GM12878 (cell line): ENCODE measurements around the gene UTP20. TPM values are rescaled to one million over a fixed set of nuclear protein-coding genes. Genes with fewer than 3 reads are reported as not detected.

Source experiments
- CBFB ChIP-seq: IDR thresholded peaks from 2 replicates; pipeline ENCODE4 v1.6.1; 2016; ENCODE audit warnings: antibody characterized with exemption, low read depth
- EP300 ChIP-seq, 2 experiments: fragments of 150-350 bp in 1 of 2; IDR thresholded peaks; 2 replicates each; pipeline ENCODE4 v1.6.1; 2011 to 2012; ENCODE audit warnings: low read depth in 2 of 2, low read length in 2 of 2, borderline replicate concordance in 1 of 2, improper control_type of control experiment in 1 of 2, inconsistent platforms in 1 of 2; ENCODE audit not compliant: control insufficient read depth in 1 of 2
- HDAC6 ChIP-seq: fragments of 200-600 bp; sonication (generic); IDR thresholded peaks from one replicate; pipeline ENCODE4 v1.8.0; 2017; ENCODE audit warnings: antibody characterized with exemption; ENCODE audit not compliant: unreplicated experiment
- IKZF2 ChIP-seq, 2 experiments: fragments of 450-650 bp; IDR thresholded peaks; 2 replicates each; pipeline ENCODE4 v1.6.1; 2017; ENCODE audit warnings: mild to moderate bottlenecking in 2 of 2, moderate library complexity in 2 of 2
- MEF2A ChIP-seq: IDR thresholded peaks from 2 replicates; pipeline ENCODE4 v1.6.1; 2011; ENCODE audit warnings: low read depth, mild to moderate bottlenecking, low read length, moderate library complexity; ENCODE audit not compliant: insufficient read depth
- MTA2 ChIP-seq: fragments of 450-650 bp; IDR thresholded peaks from 2 replicates; pipeline ENCODE4 v1.6.1; 2016; ENCODE audit warnings: low read depth, mild to moderate bottlenecking, moderate library complexity
- MXI1 ChIP-seq: fragments of 150-350 bp; IDR thresholded peaks from 2 replicates; pipeline ENCODE4 v1.6.1; 2011; ENCODE audit warnings: low read depth, mild to moderate bottlenecking, inconsistent platforms, low read length, improper control_type of control experiment
- MYC ChIP-seq: IDR thresholded peaks from 2 replicates; pipeline ENCODE4 v1.6.1; 2011; ENCODE audit warnings: mild to moderate bottlenecking, low read length, moderate library complexity, inconsistent platforms; ENCODE audit not compliant: insufficient read depth, insufficient replicate concordance, insufficient read length, severe bottlenecking
- NFYB ChIP-seq: IDR thresholded peaks from 2 replicates; pipeline ENCODE4 v1.6.1; 2011; ENCODE audit warnings: low read depth, mild to moderate bottlenecking, low read length, improper control_type of control experiment, moderate library complexity; ENCODE audit not compliant: insufficient read depth
- NR2C1 ChIP-seq: fragments of 450-650 bp; IDR thresholded peaks from 2 replicates; pipeline ENCODE4 v1.6.1; 2017; ENCODE audit warnings: antibody characterized with exemption, mild to moderate bottlenecking, moderate library complexity
- NR2C2 ChIP-seq: IDR thresholded peaks from 2 replicates; pipeline ENCODE4 v1.6.1; 2011; ENCODE audit warnings: borderline replicate concordance, low read depth; ENCODE audit not compliant: control insufficient read depth, insufficient read length
- NRF1 ChIP-seq: conservative IDR thresholded peaks from 2 replicates; pipeline ENCODE4 v1.6.1; 2011; ENCODE audit warnings: mild to moderate bottlenecking, low read depth, low read length, improper control_type of control experiment
- PKNOX1 ChIP-seq: fragments of 450-650 bp; IDR thresholded peaks from 2 replicates; pipeline ENCODE4 v1.6.1; 2016; ENCODE audit warnings: mild to moderate bottlenecking
- POLR2AphosphoS5 ChIP-seq: IDR thresholded peaks from 2 replicates; pipeline ENCODE4 v1.6.1; 2011; ENCODE audit warnings: mild to moderate bottlenecking, low read length, inconsistent platforms
- POU2F2 ChIP-seq: IDR thresholded peaks from 3 replicates; pipeline ENCODE4 v1.6.1; 2011; ENCODE audit warnings: low read depth, mild to moderate bottlenecking, low read length, borderline replicate concordance
- RB1 ChIP-seq: fragments of 450-650 bp; formaldehyde crosslinking; IDR thresholded peaks from 2 replicates; pipeline ENCODE4 v1.6.1; 2017; ENCODE audit warnings: mild to moderate bottlenecking, borderline replicate concordance
- RBBP5 ChIP-seq: fragments of 200-600 bp; sonication (generic); conservative IDR thresholded peaks from 2 replicates; pipeline ENCODE4 v1.6.1; 2016
- RELA ChIP-seq: fragments of 450-650 bp; IDR thresholded peaks from 2 replicates; pipeline ENCODE4 v1.8.0; 2014; ENCODE audit warnings: borderline replicate concordance; ENCODE audit not compliant: partially characterized antibody
- RUNX3 ChIP-seq: IDR thresholded peaks from 2 replicates; pipeline ENCODE4 v1.6.1; 2012; ENCODE audit warnings: low read length, inconsistent platforms
- SIN3A ChIP-seq: IDR thresholded peaks from 2 replicates; pipeline ENCODE4 v1.6.1; 2012; ENCODE audit warnings: low read depth, low read length, improper control_type of control experiment
- SMAD5 ChIP-seq: IDR thresholded peaks from 2 replicates; pipeline ENCODE4 v1.6.1; 2016; ENCODE audit warnings: antibody characterized with exemption, low read depth
- ZNF622 ChIP-seq: fragments of 450-650 bp; IDR thresholded peaks from 2 replicates; pipeline ENCODE4 v1.6.1; 2017; ENCODE audit warnings: mild to moderate bottlenecking, inconsistent platforms
- polyA plus RNA-seq, 11 experiments: library from polyadenylated mRNA; depleted of rRNA in 4 of 11; unstranded in 6 of 11; stranded (reverse) in 5 of 11; fragments of >200 nt; fragmentation: Nextera tagmentation in 4 of 11; fragmentation: Illumina TruSeq in 1 of 11; extraction: Ambion mirVana in 4 of 11; extraction: Trizol in 1 of 11; gene quantifications; 1 replicate in 1 of 11; 2 replicates in 10 of 11; pipeline versions ENCODE4 v1.2.1 to v1.2.3, GENCODE V29; 2011 to 2016; ENCODE audit warnings: inconsistent platforms in 2 of 11, missing spikeins in 2 of 11, low read depth in 1 of 11
- total RNA-seq, 4 experiments: library from RNA; depleted of rRNA in 3 of 4; stranded (reverse); fragments of >200 nt in 3 of 4; fragmentation: Illumina TruSeq in 1 of 4; extraction: Trizol in 1 of 4; gene quantifications; 2 replicates each; pipeline versions ENCODE4 v1.2.1 to v1.2.3, GENCODE V29; 2013 to 2021
- TF ChIP-seq, protein P1 (sequence below), 3 experiments: IDR thresholded peaks in 2 of 3; conservative IDR thresholded peaks in 1 of 3; 2 replicates each; pipeline ENCODE4 v1.5.1; 2011; ENCODE audit warnings: low read depth in 3 of 3, low read length in 3 of 3, mild to moderate bottlenecking in 3 of 3, control low read depth in 2 of 3, moderate library complexity in 2 of 3, inconsistent platforms in 1 of 3, mixed read lengths in 1 of 3; ENCODE audit not compliant: control insufficient read depth in 2 of 3, insufficient read depth in 1 of 3; ENCODE audit errors: extremely low read depth in 1 of 3
- TF ChIP-seq, protein P2 (sequence below): fragments of 450-650 bp; IDR thresholded peaks from 2 replicates; pipeline ENCODE4 v1.6.1; 2017; ENCODE audit warnings: mild to moderate bottlenecking, low read depth, inconsistent platforms; ENCODE audit not compliant: poor library complexity, severe bottlenecking

The UTP20 gene
- total and polyA plus RNA-seq, 10 of the 15 experiments (the other 5 are each of a cell fraction or from before 2014, with no cell fraction given), result 3.6 to 25.6 (median 16.7) TPM

DNA sequence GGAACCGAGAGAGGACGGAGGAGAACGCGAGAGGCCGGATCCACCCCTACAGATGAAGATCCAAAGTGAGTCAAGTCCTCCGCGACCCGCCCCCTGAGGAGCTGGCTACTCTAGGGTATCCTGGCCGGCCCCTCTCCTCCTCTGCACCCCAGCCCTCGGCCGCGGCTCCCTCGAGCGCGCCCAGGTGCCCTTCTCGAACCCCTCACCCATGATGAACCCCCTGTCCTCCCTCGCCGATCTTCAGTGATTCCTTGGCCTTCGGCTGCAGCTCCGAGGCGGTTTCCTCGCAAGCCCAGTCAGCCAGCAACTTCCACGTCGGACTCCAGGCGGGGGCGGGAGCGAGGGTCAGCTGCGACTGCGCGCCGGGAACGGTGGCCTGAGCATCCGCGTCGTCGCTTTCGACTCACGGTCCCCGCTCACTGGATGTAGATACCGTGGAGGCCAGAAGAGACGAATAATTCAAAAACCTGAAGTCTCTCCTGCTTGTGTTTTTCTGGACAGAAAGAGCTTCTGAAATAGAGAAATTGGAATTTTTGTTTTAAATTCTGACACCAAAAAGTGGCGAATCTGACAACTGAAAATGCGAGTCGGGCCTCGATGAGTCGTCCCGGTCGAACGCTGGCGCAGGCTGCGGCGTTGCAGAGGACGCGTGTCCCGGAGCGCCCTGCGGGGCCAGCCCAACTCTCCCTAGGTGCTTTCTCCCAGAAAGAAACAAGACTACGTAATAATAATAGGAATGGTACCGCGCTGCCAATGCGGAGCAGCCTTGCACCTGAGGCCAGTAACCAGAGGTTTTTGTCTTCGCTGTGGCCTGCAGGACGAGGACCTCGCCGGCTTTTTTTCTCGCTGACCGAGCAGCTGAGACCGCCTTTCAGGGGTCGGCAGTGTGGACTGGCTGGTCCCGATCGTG, 127.8 kb downstream of the UTP20 start, which contains the start of gene ARL1 (continued):
- TF ChIP-seq, protein P1, sequence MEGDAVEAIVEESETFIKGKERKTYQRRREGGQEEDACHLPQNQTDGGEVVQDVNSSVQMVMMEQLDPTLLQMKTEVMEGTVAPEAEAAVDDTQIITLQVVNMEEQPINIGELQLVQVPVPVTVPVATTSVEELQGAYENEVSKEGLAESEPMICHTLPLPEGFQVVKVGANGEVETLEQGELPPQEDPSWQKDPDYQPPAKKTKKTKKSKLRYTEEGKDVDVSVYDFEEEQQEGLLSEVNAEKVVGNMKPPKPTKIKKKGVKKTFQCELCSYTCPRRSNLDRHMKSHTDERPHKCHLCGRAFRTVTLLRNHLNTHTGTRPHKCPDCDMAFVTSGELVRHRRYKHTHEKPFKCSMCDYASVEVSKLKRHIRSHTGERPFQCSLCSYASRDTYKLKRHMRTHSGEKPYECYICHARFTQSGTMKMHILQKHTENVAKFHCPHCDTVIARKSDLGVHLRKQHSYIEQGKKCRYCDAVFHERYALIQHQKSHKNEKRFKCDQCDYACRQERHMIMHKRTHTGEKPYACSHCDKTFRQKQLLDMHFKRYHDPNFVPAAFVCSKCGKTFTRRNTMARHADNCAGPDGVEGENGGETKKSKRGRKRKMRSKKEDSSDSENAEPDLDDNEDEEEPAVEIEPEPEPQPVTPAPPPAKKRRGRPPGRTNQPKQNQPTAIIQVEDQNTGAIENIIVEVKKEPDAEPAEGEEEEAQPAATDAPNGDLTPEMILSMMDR (IDR thresholded peaks at IDR 0.05 in 2 of 3, conservative IDR thresholded peaks at IDR 0.05 in 1 of 3; ENCODE audit: control insufficient read depth in 2 of 3, extremely low read depth in 1 of 3, insufficient read depth in 1 of 3, low read depth in 3 of 3, low read length in 3 of 3), result no peak
- TF ChIP-seq POU2F2 (peak; percentile 50; the same call in 2 of the 3 replicates), NR2C2 (no peak), EP300 (IDR thresholded peaks at IDR 0.05; ENCODE audit: borderline replicate concordance in 1 of 2, control insufficient read depth in 1 of 2, low read depth in 2 of 2, low read length in 2 of 2) (peak in 1 of 2 experiments; percentile 99; a peak in 2 of 4 replicates), NRF1 (peak; percentile 77), IKZF2 (IDR thresholded peaks at IDR 0.05) (peak; percentile 68; a peak in 3 of 4 replicates), POLR2AphosphoS5 (peak; percentile 89), SIN3A (peak; percentile 70; the same call in 1 of the 2 replicates), PKNOX1 (0 out of 2 replicates have a peak, but pooled peaks have one; percentile 16), MEF2A (no peak), NR2C1 (peak; percentile 67), HDAC6 (no peak), MYC (peak; percentile 73), NFYB (no peak), MXI1 (peak; percentile 92; the same call in 1 of the 2 replicates), RB1 (peak; percentile 83; the same call in 1 of the 2 replicates), RBBP5 (no peak; the same call in 1 of the 2 replicates), RELA (peak; percentile 28), CBFB (peak; percentile 69; the same call in 1 of the 2 replicates), RUNX3 (peak; percentile 52), MTA2 (peak; percentile 37; the same call in 1 of the 2 replicates), SMAD5 (peak; percentile 69; the same call in 1 of the 2 replicates), ZNF622 (no peak)
- TF ChIP-seq, protein P2, sequence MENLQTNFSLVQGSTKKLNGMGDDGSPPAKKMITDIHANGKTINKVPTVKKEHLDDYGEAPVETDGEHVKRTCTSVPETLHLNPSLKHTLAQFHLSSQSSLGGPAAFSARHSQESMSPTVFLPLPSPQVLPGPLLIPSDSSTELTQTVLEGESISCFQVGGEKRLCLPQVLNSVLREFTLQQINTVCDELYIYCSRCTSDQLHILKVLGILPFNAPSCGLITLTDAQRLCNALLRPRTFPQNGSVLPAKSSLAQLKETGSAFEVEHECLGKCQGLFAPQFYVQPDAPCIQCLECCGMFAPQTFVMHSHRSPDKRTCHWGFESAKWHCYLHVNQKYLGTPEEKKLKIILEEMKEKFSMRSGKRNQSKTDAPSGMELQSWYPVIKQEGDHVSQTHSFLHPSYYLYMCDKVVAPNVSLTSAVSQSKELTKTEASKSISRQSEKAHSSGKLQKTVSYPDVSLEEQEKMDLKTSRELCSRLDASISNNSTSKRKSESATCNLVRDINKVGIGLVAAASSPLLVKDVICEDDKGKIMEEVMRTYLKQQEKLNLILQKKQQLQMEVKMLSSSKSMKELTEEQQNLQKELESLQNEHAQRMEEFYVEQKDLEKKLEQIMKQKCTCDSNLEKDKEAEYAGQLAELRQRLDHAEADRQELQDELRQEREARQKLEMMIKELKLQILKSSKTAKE, result peak; percentile 92
